Neural progenitor cell (in vitro differentiated cells): ENCODE measurements around the gene EIF6.

Experiments used
- EZH2 ChIP-seq: fragments of 200-600 bp; sonication (generic); IDR thresholded peaks from 2 replicates; pipeline ENCODE4 v1.6.1; 2017; ENCODE audit warnings: antibody characterized with exemption, mild to moderate bottlenecking, moderate library complexity
- EZH2phosphoT487 ChIP-seq: fragments of 200-600 bp; sonication (generic); IDR thresholded peaks from 2 replicates; pipeline ENCODE4 v1.6.1; 2017; ENCODE audit warnings: antibody characterized with exemption
- TF ChIP-seq, protein P1 (sequence below): fragments of 200-600 bp; sonication (generic); IDR thresholded peaks from 2 replicates; pipeline ENCODE4 v1.5.1; 2017; ENCODE audit warnings: antibody characterized with exemption, mild to moderate bottlenecking

DNA sequence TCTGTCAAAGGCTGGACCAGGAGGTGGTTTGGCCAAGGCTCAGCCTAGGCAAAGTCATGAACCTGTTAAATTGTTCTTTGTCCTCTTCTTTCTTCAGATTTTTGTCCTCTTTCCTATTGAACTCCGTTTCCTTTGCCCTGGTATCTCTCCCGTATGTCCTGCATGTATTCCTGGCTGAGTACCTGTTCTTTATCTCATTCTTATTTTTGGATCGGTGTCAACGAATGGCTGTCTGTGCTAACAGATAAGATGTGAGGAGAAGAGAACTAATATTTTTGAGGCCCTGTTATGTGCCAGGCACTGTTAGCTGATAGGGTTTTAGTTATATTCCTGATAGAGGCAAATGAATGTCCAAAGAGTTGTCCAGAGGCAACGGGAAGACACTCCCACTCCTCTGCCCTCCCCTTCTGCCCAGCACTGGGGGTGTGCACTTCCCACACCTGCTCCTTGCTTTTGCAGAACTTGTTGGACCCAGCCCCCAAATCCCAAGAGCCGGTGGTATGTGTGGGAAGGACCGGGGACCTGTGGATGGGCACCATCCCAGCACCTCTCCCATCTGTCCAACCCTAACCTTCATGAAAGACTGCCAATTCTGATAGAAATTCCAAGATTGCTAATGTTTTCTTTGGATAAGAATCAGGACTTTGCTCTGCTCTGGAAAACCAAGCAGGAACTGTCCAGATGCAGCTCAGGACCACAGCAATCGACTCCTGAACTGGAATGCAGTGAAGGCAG lies 27.2 kb downstream of the EIF6 start:
- TF ChIP-seq, protein P1, sequence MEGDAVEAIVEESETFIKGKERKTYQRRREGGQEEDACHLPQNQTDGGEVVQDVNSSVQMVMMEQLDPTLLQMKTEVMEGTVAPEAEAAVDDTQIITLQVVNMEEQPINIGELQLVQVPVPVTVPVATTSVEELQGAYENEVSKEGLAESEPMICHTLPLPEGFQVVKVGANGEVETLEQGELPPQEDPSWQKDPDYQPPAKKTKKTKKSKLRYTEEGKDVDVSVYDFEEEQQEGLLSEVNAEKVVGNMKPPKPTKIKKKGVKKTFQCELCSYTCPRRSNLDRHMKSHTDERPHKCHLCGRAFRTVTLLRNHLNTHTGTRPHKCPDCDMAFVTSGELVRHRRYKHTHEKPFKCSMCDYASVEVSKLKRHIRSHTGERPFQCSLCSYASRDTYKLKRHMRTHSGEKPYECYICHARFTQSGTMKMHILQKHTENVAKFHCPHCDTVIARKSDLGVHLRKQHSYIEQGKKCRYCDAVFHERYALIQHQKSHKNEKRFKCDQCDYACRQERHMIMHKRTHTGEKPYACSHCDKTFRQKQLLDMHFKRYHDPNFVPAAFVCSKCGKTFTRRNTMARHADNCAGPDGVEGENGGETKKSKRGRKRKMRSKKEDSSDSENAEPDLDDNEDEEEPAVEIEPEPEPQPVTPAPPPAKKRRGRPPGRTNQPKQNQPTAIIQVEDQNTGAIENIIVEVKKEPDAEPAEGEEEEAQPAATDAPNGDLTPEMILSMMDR, result no peak
- TF ChIP-seq EZH2 (no peak), EZH2phosphoT487 (no peak)
